Common myeloid progenitor, CD34-positive (primary cell): ENCODE measurements around the gene CD274.
"Not testable (repeated sequence)": the region's sequence is repeated elsewhere in the genome, so short reads cannot be mapped to it uniquely, and the experiment has no call there.

Experiments used
- CTCF ChIA-PET: fragments of 350-600 bp; sonication (Branson Sonifier 250); formaldehyde crosslinking; loops from one replicate; lab custom pipeline; 2021; ENCODE audit warnings: antibody characterized with exemption; lab: Charles Lee
- POLR2A ChIA-PET: fragments of 350-600 bp; sonication (Branson Sonifier 250); formaldehyde crosslinking; loops from one replicate; lab custom pipeline; 2021; ENCODE audit warnings: antibody characterized with exemption; lab: Charles Lee
- DNase-seq, 3 donors: peaks; one replicate each; pipeline versions ENCODE4 v3.0.0 to v3.0.0-alpha.2; 2013
- H3K27ac ChIP-seq, 2 experiments: 1 replicate in 1 of 2; 2 replicates in 1 of 2; pipeline ENCODE4 v1.7.0; 2013; ENCODE audit warnings: inconsistent platforms in 2 of 2, low read length in 2 of 2, mild to moderate bottlenecking in 2 of 2, low read depth in 1 of 2, moderate library complexity in 1 of 2; ENCODE audit not compliant: severe bottlenecking in 2 of 2, insufficient read depth in 1 of 2, poor library complexity in 1 of 2
- H3K27me3 ChIP-seq, 5 experiments: replicated peaks in 2 of 5; 1 replicate in 3 of 5; 2 replicates in 2 of 5; pipeline versions ENCODE4 v1.6.1 to v1.7.0; 2013; ENCODE audit warnings: low read length in 4 of 5, mild to moderate bottlenecking in 2 of 5, moderate library complexity in 2 of 5, inconsistent platforms in 1 of 5; ENCODE audit not compliant: insufficient read depth in 5 of 5, control insufficient read depth in 4 of 5
- H3K36me3 ChIP-seq, 4 experiments: 1 replicate in 2 of 4; 2 replicates in 2 of 4; pipeline versions ENCODE4 v1.6.1 to v1.7.0; 2013; ENCODE audit warnings: low read length in 3 of 4, control low read depth in 1 of 4, mild to moderate bottlenecking in 1 of 4; ENCODE audit not compliant: control insufficient read depth in 4 of 4, insufficient read depth in 4 of 4
- H3K4me1 ChIP-seq, 4 experiments: 1 replicate in 3 of 4; 2 replicates in 1 of 4; pipeline versions ENCODE4 v1.6.1 to v1.7.1; 2013; ENCODE audit warnings: low read length in 3 of 4, mild to moderate bottlenecking in 3 of 4, control low read depth in 1 of 4, inconsistent platforms in 1 of 4, moderate library complexity in 1 of 4; ENCODE audit not compliant: control insufficient read depth in 4 of 4, insufficient read depth in 4 of 4; ENCODE audit errors: control extremely low read depth in 1 of 4
- H3K4me3 ChIP-seq, 7 experiments: 1 replicate in 4 of 7; 2 replicates in 3 of 7; pipeline versions ENCODE4 v1.5.1 to v1.7.0; 2013; ENCODE audit warnings: mild to moderate bottlenecking in 7 of 7, low read length in 6 of 7, moderate library complexity in 6 of 7, inconsistent platforms in 2 of 7, low read depth in 2 of 7, control low read depth in 1 of 7; ENCODE audit not compliant: insufficient read depth in 4 of 7, control insufficient read depth in 1 of 7; ENCODE audit errors: extremely low read depth in 1 of 7
- H3K9me3 ChIP-seq, 5 experiments: 1 replicate in 4 of 5; 2 replicates in 1 of 5; pipeline versions ENCODE4 v1.6.1 to v1.7.1; 2013; ENCODE audit warnings: low read length in 4 of 5, mild to moderate bottlenecking in 2 of 5, inconsistent platforms in 1 of 5, low read depth in 1 of 5, moderate library complexity in 1 of 5; ENCODE audit not compliant: control insufficient read depth in 4 of 5, insufficient read depth in 2 of 5; ENCODE audit errors: control extremely low read depth in 1 of 5
- WGBS: methylation state at CpG from one replicate; pipeline ENCODE4 v1.1.5; 2013; ENCODE audit not compliant: insufficient coverage; 5-methylcytosine and 5-hydroxymethylcytosine counted together

CD274 gene

DNA sequence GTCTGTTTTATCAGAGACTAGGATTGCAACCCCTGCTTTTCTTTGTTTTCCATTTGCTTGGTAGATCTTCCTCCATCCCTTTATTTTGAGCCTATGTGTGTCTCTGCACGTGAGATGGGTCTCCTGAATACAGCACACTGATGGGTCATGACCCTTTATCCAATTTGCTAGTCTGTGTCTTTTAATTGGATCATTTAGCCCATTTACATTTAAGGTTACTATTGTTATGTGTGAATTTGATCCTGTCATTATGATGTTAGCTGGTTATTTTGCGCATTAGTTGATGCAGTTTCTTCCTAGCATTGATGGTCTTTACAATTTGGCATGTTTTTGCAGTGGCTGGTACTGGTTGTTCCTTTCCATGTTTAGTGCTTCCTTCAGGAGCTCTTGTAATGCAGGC, 25.3 kb downstream of the CD274 start:
- H3K9me3 ChIP-seq, DNase-seq, H3K4me3 ChIP-seq, H3K36me3 ChIP-seq, H3K27ac ChIP-seq, H3K4me1 ChIP-seq, POLR2A ChIA-PET, H3K27me3 ChIP-seq: not testable (repeated sequence)
- CTCF ChIA-PET: interaction anchor here (1.5 kb wide), 1 partner anchor 10 kb away, joined by 5 read pairs; no protein-coding TSS in a partner anchor
- WGBS: no CpG with 5 or more reads among the region's 2 CpGs

DNA sequence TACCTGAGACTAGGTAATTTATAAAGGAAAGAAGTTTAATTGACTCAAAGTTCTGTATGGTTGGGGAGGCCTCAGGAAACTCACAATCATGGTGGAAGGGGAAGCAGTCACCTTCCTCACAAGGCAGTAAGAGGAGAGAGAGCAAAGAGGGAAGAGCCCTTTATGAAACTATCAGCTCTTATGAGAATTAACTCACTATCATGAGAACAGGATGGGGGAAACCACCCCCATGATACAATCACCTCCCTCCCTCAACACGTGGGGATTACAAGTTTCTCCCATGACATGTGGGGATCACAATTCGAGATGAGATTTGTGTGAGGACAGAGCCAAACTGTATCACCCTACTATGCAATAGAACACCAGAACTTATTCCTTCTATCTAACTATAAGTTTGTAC, 27.9 kb downstream of the CD274 start:
- no peaks in the 10 kb centered on the region for H3K27me3 ChIP-seq
- no peak overlapping the region for H3K4me3 ChIP-seq
- DNase-seq: no peak
- H3K27ac ChIP-seq: no peak overlapping the region
- ChIA-PET POLR2A (interaction anchor here (0.5 kb wide), 1 partner anchor 26 kb away, joined by 3 read pairs; no protein-coding TSS in a partner anchor), CTCF (interaction anchor here (1.0 to 1.4 kb wide), 2 partner anchors 12 to 85 kb away, joined by 3 read pairs; no protein-coding TSS in a partner anchor)
- peaks cover 0 to 6% (median 1%) of the 10 kb centered on the region in 4 experiments for H3K4me1 ChIP-seq
- 82% methylated on average over 2 of the region's 2 CpGs for WGBS
- peaks cover 0 to 7% (median 3%) of the 10 kb centered on the region in 5 experiments for H3K9me3 ChIP-seq
- H3K36me3 ChIP-seq: no peaks in the 10 kb centered on the region

DNA sequence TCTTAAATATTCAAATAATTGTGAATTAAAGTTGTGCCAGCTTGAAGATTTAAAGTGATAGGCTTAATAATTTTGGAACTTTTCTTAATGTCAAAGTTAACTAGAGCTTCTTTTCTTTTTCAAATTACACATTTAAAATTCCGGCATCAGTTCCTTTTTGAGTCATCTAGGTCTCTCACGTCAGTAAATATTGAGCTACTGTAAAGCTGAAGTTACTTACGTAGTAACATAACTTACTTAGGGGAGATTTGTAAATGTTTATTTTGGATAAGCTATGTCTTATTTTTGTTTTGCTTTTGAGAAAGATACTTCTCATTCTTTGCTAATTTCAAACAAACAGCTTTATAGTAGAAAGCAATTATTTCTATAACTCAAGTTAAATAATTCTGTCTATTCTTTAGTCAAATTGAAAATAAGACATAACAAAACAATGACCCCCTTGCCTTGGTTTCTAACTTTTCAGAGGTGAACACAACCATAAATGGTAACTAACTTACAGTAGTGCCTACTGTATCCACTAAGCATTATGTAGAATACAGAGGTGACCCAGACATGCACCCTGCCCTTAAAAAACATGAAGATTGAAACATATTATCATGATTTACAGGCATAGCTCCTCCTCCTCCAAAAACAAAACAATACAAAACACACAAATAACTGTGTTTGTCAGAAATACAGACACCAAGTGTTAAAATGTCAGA, 29.8 kb downstream of the CD274 start:
- POLR2A ChIA-PET: no interaction called here

DNA sequence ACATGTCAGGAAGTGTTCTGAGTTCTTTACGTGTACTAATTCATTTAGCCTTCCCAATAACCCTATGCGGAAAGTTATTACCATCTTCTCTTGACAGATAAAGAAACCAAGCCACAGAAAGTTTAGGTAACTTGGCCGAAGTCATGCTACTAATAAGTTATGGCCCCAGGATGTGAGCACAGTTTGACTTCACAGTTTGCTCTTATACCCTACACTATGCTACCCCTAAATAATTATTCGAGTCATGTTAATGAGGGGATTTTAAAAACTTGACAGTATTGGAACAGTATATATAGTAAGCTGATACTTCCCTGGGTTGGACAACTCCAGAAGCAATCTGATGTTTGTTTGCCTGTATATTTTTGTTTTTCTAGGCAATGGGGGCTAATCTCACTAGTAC, 30.6 kb downstream of the CD274 start:
- H3K27me3 ChIP-seq: no peaks in the 10 kb centered on the region
- H3K4me1 ChIP-seq: peaks cover 0 to 6% (median 1%) of the 10 kb centered on the region in 4 experiments
- DNase-seq: no peak
- no peak overlapping the region for H3K4me3 ChIP-seq
- CTCF ChIA-PET: no interaction called here
- WGBS: 100% methylated on average over 2 of the region's 4 CpGs
- peaks cover 0 to 7% (median 3%) of the 10 kb centered on the region in 5 experiments for H3K9me3 ChIP-seq
- POLR2A ChIA-PET: no interaction called here
- no peaks in the 10 kb centered on the region for H3K36me3 ChIP-seq
- no peak overlapping the region for H3K27ac ChIP-seq

More for the DNA sequence above, 29.8 kb downstream of the CD274 start:
- Histone ChIP-seq H3K9me3 (peaks cover 0 to 7% (median 3%) of the 10 kb centered on the region in 5 experiments), H3K27me3 (no peaks in the 10 kb centered on the region), H3K27ac (no peak overlapping the region), H3K36me3 (no peaks in the 10 kb centered on the region), H3K4me3 (no peak overlapping the region), H3K4me1 (peaks cover 0 to 6% (median 1%) of the 10 kb centered on the region in 4 experiments)
- WGBS: no CpG with 5 or more reads among the region's 3 CpGs
- CTCF ChIA-PET: interaction anchor here (0.9 to 1.0 kb wide), 2 partner anchors 69 to 109 kb away, joined by 3 read pairs; no protein-coding TSS in a partner anchor
- no peak for DNase-seq

DNA sequence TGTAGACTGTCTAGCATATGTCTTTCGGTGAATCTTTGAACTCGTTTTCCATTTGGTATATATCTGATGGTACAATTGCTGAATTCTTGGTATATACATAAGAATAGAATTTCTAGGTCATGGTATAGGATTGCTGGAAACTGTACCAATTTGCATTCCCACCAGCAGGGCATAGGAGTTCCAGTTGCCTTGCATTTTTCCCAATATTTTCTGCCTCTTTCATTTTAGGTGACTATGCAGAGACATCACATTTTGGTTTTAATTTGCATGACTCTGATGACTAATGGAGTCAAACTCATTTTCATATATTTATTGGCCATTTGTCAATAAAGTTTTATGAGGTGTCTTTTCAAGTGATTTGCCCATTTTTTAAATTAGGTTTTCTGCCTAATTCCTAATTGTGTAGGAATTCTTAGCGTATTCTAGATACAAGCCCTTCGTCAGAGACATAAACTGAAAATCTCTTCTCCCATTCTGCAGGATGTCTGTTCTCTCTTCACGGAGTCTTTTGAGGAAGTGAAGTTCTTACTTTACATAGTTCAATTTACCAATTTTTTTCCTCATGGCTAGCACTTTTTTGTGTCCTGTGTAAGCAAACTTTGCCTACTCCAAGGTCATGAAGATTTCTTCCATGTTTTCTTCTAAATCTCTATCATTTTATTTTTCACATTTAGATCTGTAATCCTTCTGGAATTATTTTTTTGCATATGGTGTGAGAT, 31.1 kb downstream of the CD274 start:
- no peak overlapping the region for H3K27ac ChIP-seq
- POLR2A ChIA-PET: no interaction called here
- CTCF ChIA-PET: no interaction called here
- no peaks in the 10 kb centered on the region for H3K27me3 ChIP-seq
- H3K4me1 ChIP-seq: peaks cover 0 to 6% (median 1%) of the 10 kb centered on the region in 4 experiments
- WGBS: 0% methylated on average over 1 of the region's 5 CpGs
- peak in 2 of 3 donors; percentile 23 to 43 for DNase-seq
- no peak overlapping the region for H3K4me3 ChIP-seq
- peaks cover 0 to 6% (median 3%) of the 10 kb centered on the region in 5 experiments for H3K9me3 ChIP-seq
- no peaks in the 10 kb centered on the region for H3K36me3 ChIP-seq

DNA sequence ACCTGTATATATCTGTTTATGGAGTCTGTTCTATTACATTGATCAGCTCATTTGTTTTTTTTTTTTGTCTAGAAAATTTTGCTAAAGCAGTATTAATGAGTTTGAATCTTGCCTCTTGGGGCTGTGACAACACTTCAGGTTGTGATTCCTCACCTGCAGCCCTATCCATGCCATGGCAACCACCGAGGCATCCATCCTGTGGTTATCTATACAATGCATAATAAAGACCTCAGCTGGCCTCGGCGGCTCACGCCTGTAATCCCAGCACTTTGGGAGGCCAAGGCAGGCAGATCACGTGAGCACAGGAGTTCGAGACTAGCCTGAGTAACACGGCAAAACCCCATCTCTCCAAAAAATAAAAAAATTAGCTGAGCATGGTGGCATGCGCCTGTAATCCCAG, 31.9 kb downstream of the CD274 start:
- DNase-seq: no peak
- Histone ChIP-seq H3K9me3 (peaks cover 0 to 4% (median 3%) of the 10 kb centered on the region in 5 experiments), H3K36me3 (no peaks in the 10 kb centered on the region), H3K4me1 (peaks cover 0 to 6% (median 1%) of the 10 kb centered on the region in 4 experiments), H3K4me3 (no peak overlapping the region), H3K27me3 (no peaks in the 10 kb centered on the region), H3K27ac (no peak overlapping the region)
- WGBS: 98% methylated on average over 8 of the region's 8 CpGs
- POLR2A ChIA-PET: no interaction called here
- CTCF ChIA-PET: interaction anchor here (1.9 kb wide), 1 partner anchor 11 kb away, joined by 6 read pairs; no protein-coding TSS in a partner anchor
